Muscle of leg (tissue), 11 donors: ENCODE measurements around the gene IFIH1. TPM values are rescaled to one million over a fixed set of nuclear protein-coding genes. Genes with fewer than 3 reads are reported as not detected.
A peak's percentile ranks its signal among the peaks of the same experiment; 100 is the strongest.

Experiments used
- DNase-seq: peaks from one replicate; pipeline ENCODE4 v3.0.0; 2013
- H3K27ac ChIP-seq: one replicate; pipeline ENCODE4 v1.5.1; 2013; ENCODE audit warnings: mild to moderate bottlenecking, low read length, control low read depth
- H3K27me3 ChIP-seq: one replicate; pipeline ENCODE4 v1.6.1; 2013; ENCODE audit warnings: low read length; ENCODE audit not compliant: control insufficient read depth, insufficient read depth
- H3K36me3 ChIP-seq: one replicate; pipeline ENCODE4 v1.6.1; 2013; ENCODE audit warnings: low read length; ENCODE audit not compliant: control insufficient read depth, insufficient read depth
- H3K4me1 ChIP-seq: one replicate; pipeline ENCODE4 v1.6.1; 2013; ENCODE audit warnings: low read length; ENCODE audit not compliant: control insufficient read depth, insufficient read depth
- H3K4me3 ChIP-seq: one replicate; pipeline ENCODE4 v1.5.1; 2013; ENCODE audit warnings: low read length, control low read depth
- H3K9me3 ChIP-seq: replicated peaks from 2 replicates; pipeline ENCODE4 v1.6.1; 2013; ENCODE audit warnings: low read depth, low read length; ENCODE audit not compliant: control insufficient read depth
- WGBS: methylation state at CpG from one replicate; pipeline ENCODE4 v1.1.5; 2013; ENCODE audit warnings: missing lambda C conversion rate; ENCODE audit not compliant: insufficient coverage; 5-methylcytosine and 5-hydroxymethylcytosine counted together
- polyA plus RNA-seq, 8 donors: library from polyadenylated mRNA; unstranded; fragments of 120-200 nt; gene quantifications; one replicate each; pipeline versions ENCODE4 v1.2.1 to v1.2.3, GENCODE V29; 2013; ENCODE audit warnings: inconsistent platforms in 1 of 8, low replicate concordance in 1 of 8; ENCODE audit not compliant: insufficient read length in 8 of 8, insufficient read depth in 1 of 8
- total RNA-seq: library from RNA; stranded (reverse); fragments of 120-200 nt; gene quantifications from one replicate; pipeline ENCODE4 v1.2.4, GENCODE V29; 2013

Gene IFIH1
- total and polyA plus RNA-seq, 9 donors = 2.0 to 3.9 (median 2.8) TPM

DNA sequence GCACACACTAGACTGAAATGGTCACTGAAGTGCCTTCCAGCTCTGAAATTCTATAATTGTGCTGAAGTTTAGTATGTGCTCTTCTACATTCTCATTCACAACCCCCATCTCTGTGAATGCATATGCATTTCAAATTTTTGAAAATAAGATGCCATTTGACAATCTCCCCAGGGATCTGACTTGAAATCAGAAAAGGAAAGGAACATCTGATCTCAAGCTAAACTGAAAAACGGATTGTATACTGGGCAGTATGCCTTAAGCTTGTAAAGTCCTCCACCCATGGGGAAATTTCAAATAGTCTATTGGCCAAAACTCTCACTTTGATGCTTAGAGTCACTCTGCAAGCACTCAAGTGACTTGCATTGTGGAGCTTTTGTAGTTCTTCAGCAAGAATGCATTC, 98.1 kb downstream of the IFIH1 start:
- peak; percentile 95 for DNase-seq
- Histone ChIP-seq H3K9me3 (no peaks in the 10 kb centered on the region), H3K27ac (no peak overlapping the region), H3K36me3 (no peaks in the 10 kb centered on the region), H3K27me3 (no peaks in the 10 kb centered on the region), H3K4me3 (no peak overlapping the region), H3K4me1 (peaks cover 6% of the 10 kb centered on the region)
- no CpG with 5 or more reads among the region's 1 CpG for WGBS

DNA sequence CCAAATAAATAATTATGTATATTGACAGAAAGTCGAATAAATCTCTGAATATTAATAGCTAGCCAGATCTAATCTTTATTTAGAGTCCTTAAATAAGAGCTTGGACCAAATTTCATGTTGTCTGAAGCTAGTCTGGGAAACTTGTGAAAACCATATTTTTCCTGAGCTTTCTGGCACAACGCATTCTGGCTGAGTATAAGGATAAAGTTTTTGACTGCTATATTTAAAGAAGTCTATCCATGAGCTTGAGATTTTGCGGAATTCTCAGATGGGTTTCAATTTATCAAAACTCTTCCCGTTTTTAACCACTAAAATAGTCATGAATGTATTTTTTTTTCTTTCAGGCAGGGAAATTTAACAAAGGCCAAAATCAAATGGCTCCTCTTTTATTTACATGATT, 99.1 kb downstream of the IFIH1 start:
- Histone ChIP-seq H3K36me3 (no peaks in the 10 kb centered on the region), H3K4me3 (no peak overlapping the region), H3K27me3 (no peaks in the 10 kb centered on the region), H3K4me1 (peaks cover 6% of the 10 kb centered on the region), H3K27ac (peak overlapping the region; percentile 5), H3K9me3 (no peaks in the 10 kb centered on the region)
- 0% methylated on average over 1 of the region's 4 CpGs for WGBS
- peak; percentile 93 for DNase-seq

DNA sequence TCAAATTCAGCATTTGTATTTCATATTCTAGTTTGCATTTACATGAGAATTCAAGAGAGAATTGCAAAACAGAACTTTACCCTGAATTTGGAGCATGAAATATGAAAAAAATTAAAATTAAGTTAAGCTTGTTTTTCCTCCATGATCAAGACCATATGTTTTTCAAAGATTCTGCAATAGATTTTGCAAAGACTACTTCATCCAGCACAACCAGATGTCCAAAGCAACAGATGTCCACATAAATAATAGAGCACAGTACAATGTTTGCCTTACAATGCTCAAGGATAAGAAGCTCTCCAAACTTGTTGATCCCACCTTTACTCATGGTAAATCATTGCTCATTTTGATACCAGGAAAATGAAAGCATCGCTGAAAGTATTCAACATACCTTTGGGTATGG, 100.9 kb downstream of the IFIH1 start:
- no peaks in the 10 kb centered on the region for H3K36me3 ChIP-seq
- H3K4me1 ChIP-seq = peaks cover 6% of the 10 kb centered on the region
- no peaks in the 10 kb centered on the region for H3K9me3 ChIP-seq
- peak; percentile 95 for DNase-seq
- no peak overlapping the region for H3K27ac ChIP-seq
- no peak overlapping the region for H3K4me3 ChIP-seq
- no peaks in the 10 kb centered on the region for H3K27me3 ChIP-seq
- no CpG with 5 or more reads among the region's 1 CpG for WGBS

Other genes with a start within 250 kb of the IFIH1 start
- gene DPP4, start 244.5 kb downstream of the IFIH1 start, total RNA-seq = 13.4 TPM
- 10 to 100 TPM in 5 of 8 donors, 1 to 10 TPM in 3; 6.3 to 20.2 (median 12.0) TPM for gene DPP4, start 244.5 kb downstream of the IFIH1 start, polyA plus RNA-seq
- gene GCG, start 166.4 kb downstream of the IFIH1 start, total RNA-seq = 16.6 TPM
- gene GCG, start 166.4 kb downstream of the IFIH1 start, polyA plus RNA-seq = 10 to 100 TPM in 7 of 8 donors, 1 to 10 TPM in 1; 8.4 to 80.3 (median 27.0) TPM
- gene FAP, start 75.2 kb downstream of the IFIH1 start, total RNA-seq = 89.1 TPM
- gene FAP, start 75.2 kb downstream of the IFIH1 start, polyA plus RNA-seq = 100 to 1,000 TPM in 1 of 8 donors, 10 to 100 TPM in 7; 66.8 to 103 (median 86.4) TPM
- gene GCA, start 25.4 kb upstream of the IFIH1 start, total RNA-seq = 10.6 TPM
- 10 to 100 TPM; 10.6 to 17.0 (median 13.2) TPM for gene GCA, start 25.4 kb upstream of the IFIH1 start, polyA plus RNA-seq